NCI-H69 (cell line): ENCODE results near the gene HEATR5B.
"Not testable (repeated sequence)": the region's sequence is repeated elsewhere in the genome, so short reads cannot be mapped to it uniquely, and the experiment has no call there.

ENCODE experiments used
- DNase-seq: peaks from one replicate; lab custom pipeline; 2025; lab: John Stamatoyannopoulos, UW

The HEATR5B gene

GRCh38 chr2:36941867-36942266 is 142.3 kb downstream of the HEATR5B start:
- no peak for DNase-seq

DNA sequence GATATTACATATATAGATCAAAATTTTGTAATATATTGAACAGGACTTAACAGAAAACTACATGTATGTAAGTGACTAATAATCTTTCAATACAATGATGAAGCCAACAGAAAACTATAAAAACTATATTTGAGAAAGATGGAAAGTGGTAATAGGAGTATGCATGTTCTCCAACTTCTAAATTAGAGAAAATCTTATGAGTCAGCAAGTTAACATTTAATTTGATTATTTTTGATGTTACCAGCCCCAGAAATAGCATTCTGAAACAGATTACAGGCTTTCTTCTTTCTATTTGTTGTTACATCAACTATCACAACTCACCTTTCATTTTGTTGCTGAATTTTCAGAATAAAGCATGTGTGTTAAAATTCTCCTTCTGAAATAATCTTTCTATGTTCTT is 147.6 kb downstream of the HEATR5B start:
- DNase-seq = not testable (repeated sequence)

DNA sequence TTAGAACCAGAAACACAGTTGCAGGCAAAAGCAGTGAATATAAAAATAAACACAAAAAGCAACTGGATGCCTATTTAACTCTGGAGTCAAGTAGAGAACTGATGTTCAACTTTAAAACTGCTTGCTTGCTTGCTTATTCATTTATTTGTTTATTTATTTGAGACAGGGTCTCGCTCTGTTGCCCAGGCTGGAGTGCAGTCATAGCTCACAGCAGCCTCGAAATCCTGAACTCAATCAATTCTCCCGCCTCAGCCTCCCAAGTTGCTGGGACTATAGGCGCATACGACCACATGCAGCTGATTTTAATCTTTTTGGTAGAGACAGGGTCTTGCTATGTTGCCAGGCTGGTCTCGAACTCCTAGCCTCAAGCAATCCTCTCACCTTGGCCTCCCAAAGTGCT is 152.5 kb downstream of the HEATR5B start:
- DNase-seq = not testable (repeated sequence)
